RWPE1 (cell line): ENCODE measurements around the gene GSPT2.

Experiments
- CTCF ChIA-PET: fragments of 350-600 bp; sonication (Branson Sonifier 250); formaldehyde crosslinking; extraction: SDS; loops from one replicate; lab custom pipeline; 2021; lab: Yijun Ruan, JAX
- POLR2A ChIA-PET: fragments of 400-600 bp; formaldehyde crosslinking; extraction: SDS; loops from one replicate; lab custom pipeline; 2020; ENCODE audit warnings: antibody characterized with exemption; ENCODE audit not compliant: low non-redundant PET; lab: Yijun Ruan, JAX
- DNase-seq: peaks from one replicate; pipeline ENCODE4 v3.0.0; 2012; ENCODE audit warnings: low spot score
- H3K27ac ChIP-seq: fragments of 450-650 bp; 2 replicates; pipeline ENCODE4 v1.5.1; 2017
- CTCF ChIP-seq: fragments of 450-650 bp; conservative IDR thresholded peaks from 2 replicates; pipeline ENCODE4 v1.5.1; 2017; ENCODE audit warnings: low read depth, mild to moderate bottlenecking

GSPT2 gene

GRCh38 chrX:51742586-51742985, 656 bp upstream of the GSPT2 start:
- ChIA-PET POLR2A (no interaction called here), CTCF (no interaction called here)
- TF ChIP-seq CTCF = no peak
- no peak overlapping the region for H3K27ac ChIP-seq
- DNase-seq = no peak

- CTCF ChIA-PET = no interaction called here
- no peak overlapping the region for H3K27ac ChIP-seq
- no peak for TF ChIP-seq CTCF
- POLR2A ChIA-PET = no interaction called here
- no peak for DNase-seq
These were observed 4.4 kb downstream of the GSPT2 start for GRCh38 chrX:51747671-51748070.

- ChIA-PET POLR2A (no interaction called here), CTCF (no interaction called here)
- no peak for DNase-seq
- no peak overlapping the region for H3K27ac ChIP-seq
- TF ChIP-seq CTCF = no peak
These were observed 16.0 kb downstream of the GSPT2 start for GRCh38 chrX:51759055-51759839.

- CTCF ChIA-PET = no interaction called here
- no peak overlapping the region for H3K27ac ChIP-seq
- no peak for DNase-seq
- POLR2A ChIA-PET = no interaction called here
- no peak for TF ChIP-seq CTCF
These were observed 17.4 kb downstream of the GSPT2 start for GRCh38 chrX:51760657-51761056.

GRCh38 chrX:51766546-51766945, 23.3 kb downstream of the GSPT2 start:
- H3K27ac ChIP-seq = no peak overlapping the region
- ChIA-PET CTCF (no interaction called here), POLR2A (no interaction called here)
- DNase-seq = no peak
- no peak for TF ChIP-seq CTCF

GRCh38 chrX:51776851-51777250, 33.6 kb downstream of the GSPT2 start:
- no peak overlapping the region for H3K27ac ChIP-seq
- TF ChIP-seq CTCF = no peak
- ChIA-PET POLR2A (no interaction called here), CTCF (no interaction called here)
- no peak for DNase-seq
